ENCODE measurements around the gene SCNN1B.
"Not testable (repeated sequence)": the region's sequence is repeated elsewhere in the genome, so short reads cannot be mapped to it uniquely, and the experiment has no call there.

Gene SCNN1B

GRCh38 chr16:23288726-23289512 lies 13.2 kb upstream of the SCNN1B start:
- DNase-seq (ENCODE audit: low spot score) = no peak

- DNase-seq (ENCODE audit: low spot score) = no peak
Observed at GRCh38 chr16:23290189-23291062, 11.7 kb upstream of the SCNN1B start.

- DNase-seq (ENCODE audit: low spot score) = no peak
Observed at GRCh38 chr16:23293016-23293415, 9.1 kb upstream of the SCNN1B start.

GRCh38 chr16:23294260-23294659 lies 7.8 kb upstream of the SCNN1B start:
- no peak for DNase-seq (ENCODE audit: low spot score)

- no peak for DNase-seq (ENCODE audit: low spot score)
Observed at GRCh38 chr16:23296994-23297393, 5.1 kb upstream of the SCNN1B start.

- no peak for DNase-seq (ENCODE audit: low spot score)
Observed at GRCh38 chr16:23298290-23298915, 3.7 kb upstream of the SCNN1B start.

GRCh38 chr16:23299815-23300214 lies 2.3 kb upstream of the SCNN1B start:
- DNase-seq (ENCODE audit: low spot score) = not testable (repeated sequence)

GRCh38 chr16:23301251-23302044 lies 654 bp upstream of the SCNN1B start:
- no peak for DNase-seq (ENCODE audit: low spot score)

- no peak for DNase-seq (ENCODE audit: low spot score)
Observed at GRCh38 chr16:23303685-23304084, 1.6 kb downstream of the SCNN1B start.

- DNase-seq (ENCODE audit: low spot score) = no peak
Observed at GRCh38 chr16:23304620-23305019, 2.5 kb downstream of the SCNN1B start.

- no peak for DNase-seq (ENCODE audit: low spot score)
Observed at GRCh38 chr16:23306199-23307100, 4.3 kb downstream of the SCNN1B start.

GRCh38 chr16:23310217-23310616 lies 8.1 kb downstream of the SCNN1B start:
- no peak for DNase-seq (ENCODE audit: low spot score)

- DNase-seq (ENCODE audit: low spot score) = no peak
Observed at GRCh38 chr16:23310744-23311143, 8.6 kb downstream of the SCNN1B start.

GRCh38 chr16:23316232-23316631 lies 14.1 kb downstream of the SCNN1B start:
- DNase-seq (ENCODE audit: low spot score) = no peak

GRCh38 chr16:23316634-23317265 lies 14.6 kb downstream of the SCNN1B start:
- no peak for DNase-seq (ENCODE audit: low spot score)

GRCh38 chr16:23317266-23317661 lies 15.2 kb downstream of the SCNN1B start:
- DNase-seq (ENCODE audit: low spot score) = no peak

GRCh38 chr16:23317751-23318150 lies 15.6 kb downstream of the SCNN1B start:
- DNase-seq (ENCODE audit: low spot score) = no peak

GRCh38 chr16:23318639-23319038 lies 16.5 kb downstream of the SCNN1B start:
- DNase-seq (ENCODE audit: low spot score) = no peak

GRCh38 chr16:23319861-23320615 lies 17.9 kb downstream of the SCNN1B start:
- DNase-seq (ENCODE audit: low spot score) = no peak

- no peak for DNase-seq (ENCODE audit: low spot score)
Observed at GRCh38 chr16:23320693-23321092, 18.6 kb downstream of the SCNN1B start.

Measured in AG08396 (cell line).